ENCODE results near the gene TMPRSS11E. TPM values are rescaled to one million over a fixed set of nuclear protein-coding genes. Genes with fewer than 3 reads are reported as not detected.
"Not testable (repeated sequence)": the region's sequence is repeated elsewhere in the genome, so short reads cannot be mapped to it uniquely, and the experiment has no call there.

TMPRSS11E gene
- total RNA-seq = under 1 TPM in 1 of 2 experiments, not detected in 1; 0.11 TPM

- no peak for ATAC-seq
- no peak for DNase-seq
- POLR2A ChIA-PET = no interaction called here
- no peak for TF ChIP-seq CTCF (IDR thresholded peaks at IDR 0.05)
- Mint-ChIP-seq H3K27me3 (no peaks in the 10 kb centered on the region), H3K36me3 (ENCODE audit: low read depth) (no peaks in the 10 kb centered on the region), H3K4me1 (ENCODE audit: low read depth) (peaks cover 46% of the 10 kb centered on the region), H3K9me3 (no peaks in the 10 kb centered on the region), H3K4me3 (no peak within 1 kb of the TSS), H3K27ac (no peak within 1 kb of the TSS)
- intact Hi-C loops (cut with micrococcal nuclease) = no loop called here
- CTCF ChIA-PET = no interaction called here
These were observed at the start of gene TMPRSS11E for GRCh38 chr4:68447201-68447600. Gene TMPRSS11E, plus strand, starts transcription at chr4:68447463. Its CDS starts 50 bp downstream, at chr4:68447513.

- no peak overlapping the region for H3K4me3 Mint-ChIP-seq
- ChIA-PET CTCF (interaction anchor here (0.8 to 1.6 kb wide), 2 partner anchors 9 to 24 kb away, joined by 3 to 4 read pairs; no protein-coding TSS in a partner anchor), POLR2A (no interaction called here)
- no peak for TF ChIP-seq CTCF (IDR thresholded peaks at IDR 0.05)
- no peak overlapping the region for H3K27ac Mint-ChIP-seq
- H3K4me1 Mint-ChIP-seq (ENCODE audit: low read depth) = no peaks in the 10 kb centered on the region
- no peaks in the 10 kb centered on the region for H3K9me3 Mint-ChIP-seq
- ATAC-seq = no peak
- intact Hi-C loops (cut with micrococcal nuclease) = no loop called here
- H3K27me3 Mint-ChIP-seq = no peaks in the 10 kb centered on the region
- DNase-seq = no peak
- H3K36me3 Mint-ChIP-seq (ENCODE audit: low read depth) = no peaks in the 10 kb centered on the region
These were observed 48.0 kb upstream of the TMPRSS11E start for GRCh38 chr4:68399306-68399705.

GRCh38 chr4:68401231-68401630, 46.0 kb upstream of the TMPRSS11E start:
- no peaks in the 10 kb centered on the region for H3K27me3 Mint-ChIP-seq
- H3K4me3 Mint-ChIP-seq = no peak overlapping the region
- CTCF ChIA-PET = no interaction called here
- no peak for TF ChIP-seq CTCF (IDR thresholded peaks at IDR 0.05)
- ATAC-seq (no peak), DNase-seq (no peak)
- no peak overlapping the region for H3K27ac Mint-ChIP-seq
- POLR2A ChIA-PET = no interaction called here
- intact Hi-C loops (cut with micrococcal nuclease) = no loop called here
- no peaks in the 10 kb centered on the region for H3K9me3 Mint-ChIP-seq
- no peaks in the 10 kb centered on the region for H3K36me3 Mint-ChIP-seq (ENCODE audit: low read depth)
- H3K4me1 Mint-ChIP-seq (ENCODE audit: low read depth) = no peaks in the 10 kb centered on the region

GRCh38 chr4:68404153-68404552, 43.1 kb upstream of the TMPRSS11E start:
- intact Hi-C loops (cut with micrococcal nuclease) = no loop called here
- no peaks in the 10 kb centered on the region for H3K9me3 Mint-ChIP-seq
- H3K4me1 Mint-ChIP-seq (ENCODE audit: low read depth) = no peaks in the 10 kb centered on the region
- no peak overlapping the region for H3K27ac Mint-ChIP-seq
- ChIA-PET POLR2A (no interaction called here), CTCF (no interaction called here)
- H3K4me3 Mint-ChIP-seq = no peak overlapping the region
- ATAC-seq (no peak), DNase-seq (no peak)
- no peaks in the 10 kb centered on the region for H3K27me3 Mint-ChIP-seq
- no peaks in the 10 kb centered on the region for H3K36me3 Mint-ChIP-seq (ENCODE audit: low read depth)
- TF ChIP-seq CTCF (IDR thresholded peaks at IDR 0.05) = no peak

- POLR2A ChIA-PET; ATAC-seq; H3K27ac Mint-ChIP-seq; intact Hi-C loops (cut with micrococcal nuclease); H3K4me1 Mint-ChIP-seq (ENCODE audit: low read depth); H3K4me3 Mint-ChIP-seq; DNase-seq; H3K9me3 Mint-ChIP-seq; H3K36me3 Mint-ChIP-seq (ENCODE audit: low read depth); H3K27me3 Mint-ChIP-seq: not testable (repeated sequence)
- CTCF ChIA-PET = interaction anchor here (1.4 kb wide), 1 partner anchor 22 kb away, joined by 3 read pairs; no protein-coding TSS in a partner anchor
These were observed 41.4 kb upstream of the TMPRSS11E start for GRCh38 chr4:68405718-68406478.

Data from activated CD8-positive, alpha-beta T cell treated with anti-CD3 and anti-CD28 coated beads for 36 hours (primary cell).